GM23248 (cell line): ENCODE data around the gene TTC32. TPM values are rescaled to one million over a fixed set of nuclear protein-coding genes. Genes with fewer than 3 reads are reported as not detected.

Source experiments
- DNase-seq: peaks from one replicate; pipeline ENCODE4 v3.0.0-alpha.2; 2015
- H2AFZ ChIP-seq: fragments of 200-600 bp; sonication (generic); 2 replicates; pipeline ENCODE4 v1.6.1; 2016; ENCODE audit warnings: antibody characterized with exemption
- H3F3A ChIP-seq: fragments of 200-600 bp; sonication (generic); 2 replicates; pipeline ENCODE4 v1.6.1; 2016; ENCODE audit warnings: mild to moderate bottlenecking, antibody characterized with exemption, mixed run types; ENCODE audit not compliant: insufficient read depth
- H3K27ac ChIP-seq: fragments of 200-600 bp; sonication (generic); 2 replicates; pipeline ENCODE4 v1.5.1; 2016; ENCODE audit warnings: mild to moderate bottlenecking
- H3K27me3 ChIP-seq: fragments of 200-600 bp; sonication (generic); replicated peaks from 2 replicates; pipeline ENCODE4 v1.6.1; 2016; ENCODE audit warnings: mild to moderate bottlenecking; ENCODE audit not compliant: insufficient read depth
- H3K36me3 ChIP-seq: fragments of 200-600 bp; sonication (generic); 2 replicates; pipeline ENCODE4 v1.6.1; 2016; ENCODE audit warnings: low read depth, mild to moderate bottlenecking
- H3K4me1 ChIP-seq: fragments of 200-600 bp; sonication (generic); 2 replicates; pipeline ENCODE4 v1.6.1; 2016; ENCODE audit warnings: mild to moderate bottlenecking; ENCODE audit not compliant: insufficient read depth
- H3K4me2 ChIP-seq: fragments of 200-600 bp; sonication (generic); one replicate; pipeline ENCODE4 v1.6.1; 2016; ENCODE audit warnings: mild to moderate bottlenecking; ENCODE audit not compliant: unreplicated experiment
- H3K4me3 ChIP-seq: fragments of 200-600 bp; sonication (generic); 2 replicates; pipeline ENCODE4 v1.5.1; 2016; ENCODE audit warnings: mild to moderate bottlenecking
- H3K79me2 ChIP-seq: fragments of 200-600 bp; sonication (generic); 2 replicates; pipeline ENCODE4 v1.6.1; 2016; ENCODE audit warnings: mild to moderate bottlenecking; ENCODE audit not compliant: insufficient read depth
- H3K9ac ChIP-seq: fragments of 200-600 bp; sonication (generic); 2 replicates; pipeline ENCODE4 v1.6.1; 2016; ENCODE audit warnings: mild to moderate bottlenecking
- H3K9me2 ChIP-seq: fragments of 200-600 bp; sonication (generic); 2 replicates; pipeline ENCODE4 v1.6.1; 2016; ENCODE audit warnings: mixed run types, mild to moderate bottlenecking, moderate library complexity; ENCODE audit not compliant: insufficient read depth
- H3K9me3 ChIP-seq: fragments of 200-600 bp; sonication (generic); one replicate; pipeline ENCODE4 v1.6.1; 2017; ENCODE audit warnings: low read depth
- H4K20me1 ChIP-seq: fragments of 200-600 bp; sonication (generic); 2 replicates; pipeline ENCODE4 v1.6.0; 2016; ENCODE audit not compliant: insufficient read depth
- EZH2 ChIP-seq: fragments of 200-600 bp; sonication (generic); IDR thresholded peaks from 2 replicates; pipeline ENCODE4 v1.6.1; 2018; ENCODE audit warnings: antibody characterized with exemption, mild to moderate bottlenecking; ENCODE audit not compliant: insufficient read depth, poor library complexity, severe bottlenecking
- EZH2phosphoT487 ChIP-seq: fragments of 200-600 bp; sonication (generic); IDR thresholded peaks from 2 replicates; pipeline ENCODE4 v1.6.1; 2018; ENCODE audit warnings: antibody characterized with exemption, moderate library complexity, mild to moderate bottlenecking, low read depth; ENCODE audit not compliant: insufficient read depth
- WGBS, 2 experiments: methylation state at CpG; one replicate each; pipeline ENCODE4 v1.1.6; 2015 to 2017; ENCODE audit warnings: low lambda C conversion rate in 2 of 2, low coverage in 1 of 2; ENCODE audit errors: missing lambda C conversion rate in 2 of 2; 5-methylcytosine and 5-hydroxymethylcytosine counted together
- in situ Hi-C: fragments of 300-500 bp; cut with MboI; formaldehyde crosslinking; loops from 2 replicates; pipeline ENCODE4 v1.15.0; 2020
- polyA plus RNA-seq: library from polyadenylated mRNA; unstranded; fragments of >200 nt; fragmentation: Nextera tagmentation; extraction: Ambion mirVana; gene quantifications from 2 replicates; pipeline ENCODE4 v1.2.1, GENCODE V29; 2016
- total RNA-seq: library from RNA; depleted of rRNA; stranded (reverse); fragments of >200 nt; shearing (Covaris generic); gene quantifications from 2 replicates; pipeline ENCODE4 v1.2.3, GENCODE V29; 2014

Gene TTC32
- total and polyA plus RNA-seq, 2 experiments from 2014 or later, result 1.5 to 6.8 TPM

GRCh38 chr2:19855542-19856431 lies 46.0 kb downstream of the TTC32 start:
- no peak overlapping the region for H3K27ac ChIP-seq
- no peaks in the 10 kb centered on the region for H4K20me1 ChIP-seq
- no peak for DNase-seq
- no peak overlapping the region for H3K4me3 ChIP-seq
- no peaks in the 10 kb centered on the region for H3K9me2 ChIP-seq
- H3F3A ChIP-seq, result no peaks in the 10 kb centered on the region
- 78% methylated on average over 15 of the region's 15 CpGs for WGBS, 2 experiments
- H2AFZ ChIP-seq, result no peak overlapping the region
- no peak overlapping the region for H3K4me2 ChIP-seq
- no peak overlapping the region for H3K9ac ChIP-seq
- peaks cover 6% of the 10 kb centered on the region; the same call in 1 of the 2 replicates for H3K4me1 ChIP-seq
- no peaks in the 10 kb centered on the region for H3K79me2 ChIP-seq
- in situ Hi-C loops, result loop anchor here (25.0 kb wide), 2 partner anchors 968 to 1118 kb away; no protein-coding TSS in a partner anchor
- TF ChIP-seq EZH2phosphoT487 (no peak), EZH2 (no peak)
- H3K36me3 ChIP-seq, result no peaks in the 10 kb centered on the region
- H3K9me3 ChIP-seq, result no peaks in the 10 kb centered on the region
- no peaks in the 10 kb centered on the region for H3K27me3 ChIP-seq

GRCh38 chr2:19854596-19855541 lies 46.9 kb downstream of the TTC32 start:
- H3K4me2 ChIP-seq, result no peak overlapping the region
- no peaks in the 10 kb centered on the region for H3K9me3 ChIP-seq
- in situ Hi-C loops, result loop anchor here (25.0 kb wide), 2 partner anchors 968 to 1118 kb away; no protein-coding TSS in a partner anchor
- H3K36me3 ChIP-seq, result no peaks in the 10 kb centered on the region
- H3K9ac ChIP-seq, result no peak overlapping the region
- no peak overlapping the region for H3K4me3 ChIP-seq
- no peaks in the 10 kb centered on the region for H3K27me3 ChIP-seq
- peaks cover 6% of the 10 kb centered on the region; the same call in 1 of the 2 replicates for H3K4me1 ChIP-seq
- TF ChIP-seq EZH2phosphoT487 (no peak), EZH2 (no peak)
- no peaks in the 10 kb centered on the region for H4K20me1 ChIP-seq
- H3K79me2 ChIP-seq, result no peaks in the 10 kb centered on the region
- DNase-seq, result no peak
- H3K27ac ChIP-seq, result no peak overlapping the region
- no peak overlapping the region for H2AFZ ChIP-seq
- no peaks in the 10 kb centered on the region for H3K9me2 ChIP-seq
- no peaks in the 10 kb centered on the region for H3F3A ChIP-seq
- 84 to 85% methylated on average over 20 of the region's 20 CpGs for WGBS, 2 experiments

GRCh38 chr2:19851116-19851695 lies 50.6 kb downstream of the TTC32 start:
- TF ChIP-seq EZH2 (no peak), EZH2phosphoT487 (no peak)
- in situ Hi-C loops, result loop anchor here (25.0 kb wide), 2 partner anchors 964 to 1114 kb away; no protein-coding TSS in a partner anchor
- H4K20me1 ChIP-seq, result no peaks in the 10 kb centered on the region
- H3K9ac ChIP-seq, result no peak overlapping the region
- H2AFZ ChIP-seq, result no peak overlapping the region
- H3K36me3 ChIP-seq, result no peaks in the 10 kb centered on the region
- H3K4me1 ChIP-seq, result no peaks in the 10 kb centered on the region
- H3K27ac ChIP-seq, result no peak overlapping the region
- H3K4me3 ChIP-seq, result no peak overlapping the region
- no peak overlapping the region for H3K4me2 ChIP-seq
- no peak for DNase-seq
- H3K9me2 ChIP-seq, result no peaks in the 10 kb centered on the region
- WGBS, 2 experiments, result 77 to 89% methylated on average over 7 of the region's 7 CpGs
- H3K79me2 ChIP-seq, result no peaks in the 10 kb centered on the region
- 0 out of 2 replicates have a peak, but pooled peaks cover 3% of the 10 kb centered on the region for H3K27me3 ChIP-seq
- no peaks in the 10 kb centered on the region for H3K9me3 ChIP-seq
- H3F3A ChIP-seq, result no peaks in the 10 kb centered on the region
